ENCODE results near the gene RDH12. TPM values are rescaled to one million over a fixed set of nuclear protein-coding genes. Genes with fewer than 3 reads are reported as not detected.

Gene RDH12
- total RNA-seq, 1 donor from 2014 or later, result 0.16 TPM

DNA sequence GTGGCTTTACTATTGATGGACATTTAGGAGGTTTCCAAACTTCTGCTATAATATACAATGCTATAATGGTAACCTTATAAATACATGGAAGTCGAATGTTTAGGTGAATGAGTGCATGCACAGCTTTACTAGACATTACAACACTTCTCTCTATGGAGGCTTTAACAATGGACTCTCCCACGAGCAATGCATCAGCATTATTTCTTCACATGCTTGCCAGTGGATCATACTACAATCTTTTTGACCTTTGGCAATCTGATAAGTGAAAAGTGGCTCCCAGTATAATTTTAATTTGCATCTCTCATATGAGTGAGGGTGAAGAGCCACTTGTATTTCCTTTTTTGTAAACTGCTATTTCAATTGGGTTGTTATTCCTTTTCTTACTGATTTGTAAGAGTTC is 18.2 kb downstream of the RDH12 start:
- H3K27me3 Mint-ChIP-seq (ENCODE audit: low read depth, unreplicated experiment), result peaks cover 20% of the 10 kb centered on the region
- no peak for FAIRE-seq
- H3K27ac Mint-ChIP-seq (ENCODE audit: unreplicated experiment), result no peak overlapping the region
- no peak overlapping the region for H3K4me3 Mint-ChIP-seq (ENCODE audit: unreplicated experiment)
- Histone ChIP-seq H3K27ac (ENCODE audit: low read depth, low read length) (no peak overlapping the region), H3K79me2 (ENCODE audit: insufficient read depth, low read length) (no peaks in the 10 kb centered on the region), H3K9ac (ENCODE audit: low read length) (no peak overlapping the region), H3K36me3 (ENCODE audit: insufficient read depth, low read length) (no peaks in the 10 kb centered on the region), H2AFZ (ENCODE audit: low read depth, low read length) (no peak overlapping the region), H3K27me3 (ENCODE audit: insufficient read depth, low read length) (peaks cover 15% of the 10 kb centered on the region), H3K4me1 (ENCODE audit: insufficient read depth, low read length) (no peaks in the 10 kb centered on the region), H4K20me1 (ENCODE audit: insufficient read depth, low read length) (no peaks in the 10 kb centered on the region), H3K9me3 (ENCODE audit: insufficient read depth, low read depth, low read length) (no peaks in the 10 kb centered on the region), H3K4me3 (ENCODE audit: insufficient read depth, low read depth, low read length) (no peak overlapping the region), H3K4me2 (ENCODE audit: low read length) (no peak overlapping the region)
- TF ChIP-seq, protein P1, sequence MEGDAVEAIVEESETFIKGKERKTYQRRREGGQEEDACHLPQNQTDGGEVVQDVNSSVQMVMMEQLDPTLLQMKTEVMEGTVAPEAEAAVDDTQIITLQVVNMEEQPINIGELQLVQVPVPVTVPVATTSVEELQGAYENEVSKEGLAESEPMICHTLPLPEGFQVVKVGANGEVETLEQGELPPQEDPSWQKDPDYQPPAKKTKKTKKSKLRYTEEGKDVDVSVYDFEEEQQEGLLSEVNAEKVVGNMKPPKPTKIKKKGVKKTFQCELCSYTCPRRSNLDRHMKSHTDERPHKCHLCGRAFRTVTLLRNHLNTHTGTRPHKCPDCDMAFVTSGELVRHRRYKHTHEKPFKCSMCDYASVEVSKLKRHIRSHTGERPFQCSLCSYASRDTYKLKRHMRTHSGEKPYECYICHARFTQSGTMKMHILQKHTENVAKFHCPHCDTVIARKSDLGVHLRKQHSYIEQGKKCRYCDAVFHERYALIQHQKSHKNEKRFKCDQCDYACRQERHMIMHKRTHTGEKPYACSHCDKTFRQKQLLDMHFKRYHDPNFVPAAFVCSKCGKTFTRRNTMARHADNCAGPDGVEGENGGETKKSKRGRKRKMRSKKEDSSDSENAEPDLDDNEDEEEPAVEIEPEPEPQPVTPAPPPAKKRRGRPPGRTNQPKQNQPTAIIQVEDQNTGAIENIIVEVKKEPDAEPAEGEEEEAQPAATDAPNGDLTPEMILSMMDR (IDR thresholded peaks at IDR 0.05; ENCODE audit: insufficient read depth, low read depth, low read length), result no peak
- no peak for TF ChIP-seq EZH2 (IDR thresholded peaks at IDR 0.05; ENCODE audit: insufficient read depth, low read length)
- peaks cover 1% of the 10 kb centered on the region for H3K9me3 Mint-ChIP-seq (ENCODE audit: unreplicated experiment)
- no peak for DNase-seq (ENCODE audit: low read depth)
- no peaks in the 10 kb centered on the region for H3K36me3 Mint-ChIP-seq (ENCODE audit: low read depth, unreplicated experiment)
- H3K4me1 Mint-ChIP-seq (ENCODE audit: low read depth, unreplicated experiment), result no peaks in the 10 kb centered on the region

DNA sequence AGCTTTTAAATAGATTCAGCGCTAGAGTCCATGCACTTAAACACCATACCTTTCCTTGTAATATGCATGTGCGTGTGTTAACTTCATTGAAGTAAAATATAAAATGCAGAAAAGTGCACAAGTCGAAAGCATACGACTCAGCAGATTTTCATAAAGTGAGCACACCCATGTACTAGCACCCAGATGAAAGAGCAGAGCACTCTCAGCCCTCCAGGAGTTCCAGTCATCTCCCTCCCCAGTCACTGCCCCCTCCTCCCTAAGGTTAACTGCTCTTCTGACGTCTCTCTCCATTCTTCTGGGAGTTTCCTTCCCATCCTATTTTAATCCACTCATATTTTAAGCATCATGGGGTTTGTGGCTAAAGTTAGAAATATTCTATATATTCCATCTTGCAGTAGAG is 20.2 kb downstream of the RDH12 start:
- Mint-ChIP-seq H3K27ac (ENCODE audit: unreplicated experiment) (no peak overlapping the region), H3K4me1 (ENCODE audit: low read depth, unreplicated experiment) (no peaks in the 10 kb centered on the region), H3K36me3 (ENCODE audit: low read depth, unreplicated experiment) (no peaks in the 10 kb centered on the region), H3K9me3 (ENCODE audit: unreplicated experiment) (peaks cover 1% of the 10 kb centered on the region), H3K4me3 (ENCODE audit: unreplicated experiment) (no peak overlapping the region), H3K27me3 (ENCODE audit: low read depth, unreplicated experiment) (peaks cover 30% of the 10 kb centered on the region)
- no peaks in the 10 kb centered on the region for H3K36me3 ChIP-seq (ENCODE audit: insufficient read depth, low read length)
- no peaks in the 10 kb centered on the region for H3K9me3 ChIP-seq (ENCODE audit: insufficient read depth, low read depth, low read length)
- TF ChIP-seq EZH2 (IDR thresholded peaks at IDR 0.05; ENCODE audit: insufficient read depth, low read length), result no peak
- TF ChIP-seq, protein P1 (IDR thresholded peaks at IDR 0.05; ENCODE audit: insufficient read depth, low read depth, low read length), result no peak
- H3K4me3 ChIP-seq (ENCODE audit: insufficient read depth, low read depth, low read length), result no peak overlapping the region
- H3K79me2 ChIP-seq (ENCODE audit: insufficient read depth, low read length), result no peaks in the 10 kb centered on the region
- H3K4me1 ChIP-seq (ENCODE audit: insufficient read depth, low read length), result no peaks in the 10 kb centered on the region
- no peak overlapping the region for H3K4me2 ChIP-seq (ENCODE audit: low read length)
- H3K27me3 ChIP-seq (ENCODE audit: insufficient read depth, low read length), result peaks cover 15% of the 10 kb centered on the region
- H2AFZ ChIP-seq (ENCODE audit: low read depth, low read length), result no peak overlapping the region
- DNase-seq (ENCODE audit: low read depth), result no peak
- no peak overlapping the region for H3K9ac ChIP-seq (ENCODE audit: low read length)
- FAIRE-seq, result no peak
- H4K20me1 ChIP-seq (ENCODE audit: insufficient read depth, low read length), result no peaks in the 10 kb centered on the region
- no peak overlapping the region for H3K27ac ChIP-seq (ENCODE audit: low read depth, low read length)

DNA sequence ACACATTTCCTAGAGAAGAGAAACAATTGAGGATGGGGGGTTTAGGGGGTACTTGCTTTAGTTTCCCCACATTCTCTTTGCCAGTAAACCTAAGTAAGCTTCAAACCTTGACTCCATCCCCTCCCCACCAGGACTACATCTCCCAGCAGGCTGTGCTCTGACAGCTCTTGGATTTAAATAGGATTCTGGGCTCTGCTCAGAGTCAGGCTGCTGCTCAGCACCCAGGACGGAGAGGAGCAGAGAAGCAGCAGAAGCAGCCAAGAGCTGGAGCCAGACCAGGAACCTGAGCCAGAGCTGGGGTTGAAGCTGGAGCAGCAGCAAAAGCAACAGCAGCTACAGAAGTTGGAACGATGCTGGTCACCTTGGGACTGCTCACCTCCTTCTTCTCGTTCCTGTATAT is 20.6 kb downstream of the RDH12 start:
- H3K27ac Mint-ChIP-seq (ENCODE audit: unreplicated experiment), result no peak overlapping the region
- Histone ChIP-seq H3K27me3 (ENCODE audit: insufficient read depth, low read length) (peaks cover 15% of the 10 kb centered on the region), H4K20me1 (ENCODE audit: insufficient read depth, low read length) (no peaks in the 10 kb centered on the region), H3K27ac (ENCODE audit: low read depth, low read length) (no peak overlapping the region), H3K4me2 (ENCODE audit: low read length) (no peak overlapping the region), H3K9me3 (ENCODE audit: insufficient read depth, low read depth, low read length) (no peaks in the 10 kb centered on the region), H3K4me3 (ENCODE audit: insufficient read depth, low read depth, low read length) (no peak overlapping the region), H3K36me3 (ENCODE audit: insufficient read depth, low read length) (no peaks in the 10 kb centered on the region), H3K79me2 (ENCODE audit: insufficient read depth, low read length) (no peaks in the 10 kb centered on the region), H3K9ac (ENCODE audit: low read length) (no peak overlapping the region), H3K4me1 (ENCODE audit: insufficient read depth, low read length) (no peaks in the 10 kb centered on the region), H2AFZ (ENCODE audit: low read depth, low read length) (no peak overlapping the region)
- DNase-seq (ENCODE audit: low read depth), result peak; percentile 27
- peaks cover 1% of the 10 kb centered on the region for H3K9me3 Mint-ChIP-seq (ENCODE audit: unreplicated experiment)
- TF ChIP-seq, protein P1 (IDR thresholded peaks at IDR 0.05; ENCODE audit: insufficient read depth, low read depth, low read length), result no peak
- TF ChIP-seq EZH2 (IDR thresholded peaks at IDR 0.05; ENCODE audit: insufficient read depth, low read length), result no peak
- H3K4me3 Mint-ChIP-seq (ENCODE audit: unreplicated experiment), result no peak overlapping the region
- no peaks in the 10 kb centered on the region for H3K36me3 Mint-ChIP-seq (ENCODE audit: low read depth, unreplicated experiment)
- peaks cover 30% of the 10 kb centered on the region for H3K27me3 Mint-ChIP-seq (ENCODE audit: low read depth, unreplicated experiment)
- no peaks in the 10 kb centered on the region for H3K4me1 Mint-ChIP-seq (ENCODE audit: low read depth, unreplicated experiment)
- FAIRE-seq, result no peak
